Adrenal gland (tissue), 5 donors: ENCODE data around the gene PPL.

Experiments
- CTCF ChIP-seq, 6 experiments: fragments of 450-650 bp in 4 of 6; fragments of 200-600 bp in 2 of 6; sonication (generic) in 1 of 6; IDR thresholded peaks; 1 replicate in 5 of 6; 2 replicates in 1 of 6; pipeline versions ENCODE4 v1.5.1 to v1.8.0; 2016 to 2021; ENCODE audit warnings: antibody characterized with exemption in 6 of 6, mild to moderate bottlenecking in 2 of 6, moderate library complexity in 1 of 6
- POLR2A ChIP-seq, 2 donors: fragments of 450-650 bp; IDR thresholded peaks; one replicate each; pipeline ENCODE4 v1.6.1; 2017; ENCODE audit warnings: antibody characterized with exemption in 2 of 2, mild to moderate bottlenecking in 2 of 2, moderate library complexity in 1 of 2
- donor health status: DM: no; HTN: no; CAD: no.

- TF ChIP-seq CTCF (IDR thresholded peaks at IDR 0.05) (no peak), POLR2A (IDR thresholded peaks at IDR 0.05) (no peak)
Observed at GRCh38 chr16:4940719-4941118, 3.8 kb upstream of the PPL start.
